HepG2 (cell line): Measurements from ENCODE around the gene S100A8. TPM values are rescaled to one million over a fixed set of nuclear protein-coding genes. Genes with fewer than 3 reads are reported as not detected.

Experiments used
- ATAC-seq: fragments of 200-7000 bp; cut with Tn5 transposase; 3 replicates; pipeline ENCODE4 v1.9.1; 2020; ENCODE audit warnings: mild to moderate bottlenecking, moderate library complexity
- BruUV-seq: library from RNA; stranded (reverse); fragments of 400-500 nt; replicated peaks from 2 replicates; lab custom pipeline; 2021; lab: Mats Ljungman, UMichigan
- CTCF ChIA-PET: fragments of 300-600 bp; formaldehyde crosslinking; extraction: SDS; loops from one replicate; lab custom pipeline; 2021; ENCODE audit warnings: low total read pairs, inconsistent platforms, low intra/inter-chr PET ratio; lab: Yijun Ruan, JAX
- POLR2A ChIA-PET: fragments of 350-600 bp; sonication (Branson Sonifier 250); formaldehyde crosslinking; loops from one replicate; lab custom pipeline; 2020; ENCODE audit warnings: antibody characterized with exemption, inconsistent platforms; lab: Yijun Ruan, JAX
- DNase-seq: peaks from one replicate; pipeline ENCODE4 v3.0.0-alpha.2; 2015; ENCODE audit warnings: low spot score
- FAIRE-seq: peaks from 3 replicates; lab custom pipeline; 2011; peaks lifted over from hg19 to GRCh38; lab: Jason Lieb, UNC
- H2AFZ ChIP-seq: one replicate; pipeline ENCODE4 v1.6.1; 2011; ENCODE audit warnings: low read length, inconsistent platforms
- H3K27ac ChIP-seq: fragments of 300-600 bp; 3 replicates; pipeline ENCODE4 v1.8.0; 2011; ENCODE audit warnings: mixed run types, mild to moderate bottlenecking, mixed read lengths, low read length, inconsistent platforms; ENCODE audit not compliant: insufficient read depth; ENCODE audit errors: extremely low read length
- H3K27me3 ChIP-seq, 2 experiments: fragments of 200-600 bp in 1 of 2; 2 replicates in 1 of 2; 3 replicates in 1 of 2; pipeline versions ENCODE4 v1.6.0 to v1.8.0; 2011; ENCODE audit warnings: low read length in 2 of 2, mild to moderate bottlenecking in 2 of 2, moderate library complexity in 2 of 2, inconsistent platforms in 1 of 2; ENCODE audit not compliant: insufficient read depth in 2 of 2, control insufficient read depth in 1 of 2
- H3K36me3 ChIP-seq, 2 experiments: fragments of 200-600 bp in 1 of 2; replicated peaks in 1 of 2; 2 replicates in 1 of 2; 3 replicates in 1 of 2; pipeline versions ENCODE4 v1.5.1 to v1.8.0; 2011; ENCODE audit warnings: low read length in 2 of 2, inconsistent platforms in 1 of 2; ENCODE audit not compliant: insufficient read depth in 2 of 2, control insufficient read depth in 1 of 2
- H3K4me1 ChIP-seq: 2 replicates; pipeline ENCODE4 v1.5.1; 2012; ENCODE audit warnings: low read length, inconsistent platforms; ENCODE audit not compliant: insufficient read depth
- H3K4me2 ChIP-seq: 2 replicates; pipeline ENCODE4 v1.6.0; 2011; ENCODE audit warnings: low read depth, low read length, inconsistent platforms
- H3K4me3 ChIP-seq, 3 experiments: fragments of 200-600 bp in 1 of 3; sonication (generic), shearing (Covaris generic) in 1 of 3; replicated peaks in 1 of 3; 2 replicates each; pipeline ENCODE4 v1.5.1; 2011 to 2016; ENCODE audit warnings: low read length in 3 of 3, inconsistent platforms in 2 of 3, low read depth in 2 of 3, mild to moderate bottlenecking in 2 of 3, control low read depth in 1 of 3, mixed read lengths in 1 of 3; ENCODE audit not compliant: insufficient read depth in 1 of 3
- H3K79me2 ChIP-seq: one replicate; pipeline ENCODE4 v1.6.1; 2011; ENCODE audit warnings: low read length, inconsistent platforms; ENCODE audit not compliant: insufficient read depth
- H3K9ac ChIP-seq: 2 replicates; pipeline ENCODE4 v1.6.0; 2011; ENCODE audit warnings: mild to moderate bottlenecking, low read depth, low read length, inconsistent platforms; ENCODE audit not compliant: insufficient read depth
- H3K9me3 ChIP-seq: 2 replicates; pipeline ENCODE4 v1.5.1; 2012; ENCODE audit warnings: mild to moderate bottlenecking, low read length
- H4K20me1 ChIP-seq: 2 replicates; pipeline ENCODE4 v1.6.0; 2011; ENCODE audit warnings: inconsistent platforms, mild to moderate bottlenecking, low read length, moderate library complexity; ENCODE audit not compliant: insufficient read depth
- ELF3 ChIP-seq: IDR thresholded peaks from 2 replicates; pipeline ENCODE4 v1.6.1; 2016; ENCODE audit warnings: missing genetic modification reagents, missing compliant biosample characterization
- NBN ChIP-seq: fragments of 450-650 bp; conservative IDR thresholded peaks from 2 replicates; pipeline ENCODE4 v1.6.1; 2017
- ZNF33B ChIP-seq: sonication (generic); formaldehyde crosslinking; IDR thresholded peaks from 2 replicates; pipeline ENCODE4 v1.5.1; 2020; ENCODE audit warnings: mild to moderate bottlenecking, missing genetic modification reagents
- ZNF75D ChIP-seq: sonication (generic); formaldehyde crosslinking; IDR thresholded peaks from 2 replicates; pipeline ENCODE4 v1.8.1; 2023; ENCODE audit warnings: missing genetic modification reagents, mild to moderate bottlenecking, borderline replicate concordance
- WGBS: methylation state at CpG from one replicate; pipeline ENCODE4 v1.1.6; 2017; ENCODE audit warnings: low lambda C conversion rate; 5-methylcytosine and 5-hydroxymethylcytosine counted together
- in situ Hi-C: cut with HindIII; loops from 2 replicates; pipeline ENCODE4 v1.10.0; 2017; ENCODE audit warnings: low pct_unique_long_range_greater_than_20kb; ENCODE audit not compliant: extremely low pct_ligation_motif_present
- intact Hi-C: fragments of 100-400 bp; cut with micrococcal nuclease; formaldehyde crosslinking; loops from one replicate; pipeline ENCODE4 v1.10.0; 2022; ENCODE audit not compliant: unreplicated experiment
- polyA plus RNA-seq, 8 experiments: library from polyadenylated mRNA; depleted of rRNA in 3 of 8; stranded (reverse) in 7 of 8; unstranded in 1 of 8; fragments of >200 nt; fragmentation: Illumina TruSeq in 4 of 8; extraction: Trizol in 4 of 8; gene quantifications; 2 replicates each; pipeline versions ENCODE4 v1.2.1 to v1.2.3, GENCODE V29; 2011 to 2016; ENCODE audit warnings: low read depth in 4 of 8, missing spikeins in 1 of 8, mixed read lengths in 1 of 8; ENCODE audit not compliant: insufficient read depth in 1 of 8
- total RNA-seq, 5 experiments: library from RNA; depleted of rRNA; stranded (reverse); fragments of >200 nt; fragmentation: Illumina TruSeq; extraction: Trizol; gene quantifications; 2 replicates each; pipeline ENCODE4 v1.2.3, GENCODE V29; 2016; ENCODE audit warnings: low read depth in 1 of 5
- TF ChIP-seq, protein P1 (sequence below): IDR thresholded peaks from 2 replicates; pipeline ENCODE4 v1.6.1; 2016; ENCODE audit warnings: low read depth, missing genetic modification reagents, missing compliant biosample characterization
- TF ChIP-seq, protein P2 (sequence below): IDR thresholded peaks from 2 replicates; pipeline ENCODE4 v1.6.1; 2018; ENCODE audit warnings: missing genetic modification reagents, mild to moderate bottlenecking, missing compliant biosample characterization

Gene S100A8
- total and polyA plus RNA-seq, 2 of the 13 experiments (the other 11 are each of a cell fraction or from before 2014, with no cell fraction given) = not detected

DNA sequence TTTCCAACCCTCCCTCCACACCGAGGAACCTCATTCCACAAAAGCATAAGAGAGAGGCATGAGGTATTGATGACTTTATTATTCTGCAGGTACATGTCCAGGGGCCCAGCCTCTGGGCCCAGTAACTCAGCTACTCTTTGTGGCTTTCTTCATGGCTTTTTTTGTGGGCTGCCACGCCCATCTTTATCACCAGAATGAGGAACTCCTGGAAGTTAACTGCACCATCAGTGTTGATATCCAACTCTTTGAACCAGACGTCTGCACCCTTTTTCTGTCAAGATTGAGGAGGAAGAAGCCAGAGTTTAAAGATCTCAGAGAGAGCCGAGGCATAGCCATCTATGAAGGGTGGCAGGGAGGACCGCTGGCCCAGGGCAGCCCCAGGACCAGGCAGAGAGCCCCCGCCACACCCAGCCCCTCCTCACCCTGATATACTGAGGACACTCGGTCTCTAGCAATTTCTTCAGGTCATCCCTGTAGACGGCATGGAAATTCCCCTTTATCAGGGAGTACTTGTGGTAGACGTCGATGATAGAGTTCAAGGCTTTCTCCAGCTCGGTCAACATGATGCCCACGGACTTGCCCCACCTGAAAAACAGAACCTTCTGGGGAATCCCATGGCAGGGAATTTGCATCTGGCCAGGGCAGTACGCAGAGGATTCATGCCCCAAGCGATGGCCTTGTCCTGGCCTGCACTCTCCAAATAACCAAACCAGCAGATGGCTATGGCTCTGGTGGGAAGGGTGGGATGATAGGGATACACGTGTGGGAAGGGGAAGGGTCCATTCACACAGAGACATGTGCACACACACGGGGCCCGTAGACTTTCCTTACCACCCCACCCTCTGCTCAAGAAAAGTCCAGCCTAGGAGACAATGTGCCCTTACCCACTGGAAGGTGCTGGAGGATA, 647 bp downstream of the S100A8 start:
- TF ChIP-seq ZNF33B (CRISPR knock-in tag) = no peak
- TF ChIP-seq, protein P1, sequence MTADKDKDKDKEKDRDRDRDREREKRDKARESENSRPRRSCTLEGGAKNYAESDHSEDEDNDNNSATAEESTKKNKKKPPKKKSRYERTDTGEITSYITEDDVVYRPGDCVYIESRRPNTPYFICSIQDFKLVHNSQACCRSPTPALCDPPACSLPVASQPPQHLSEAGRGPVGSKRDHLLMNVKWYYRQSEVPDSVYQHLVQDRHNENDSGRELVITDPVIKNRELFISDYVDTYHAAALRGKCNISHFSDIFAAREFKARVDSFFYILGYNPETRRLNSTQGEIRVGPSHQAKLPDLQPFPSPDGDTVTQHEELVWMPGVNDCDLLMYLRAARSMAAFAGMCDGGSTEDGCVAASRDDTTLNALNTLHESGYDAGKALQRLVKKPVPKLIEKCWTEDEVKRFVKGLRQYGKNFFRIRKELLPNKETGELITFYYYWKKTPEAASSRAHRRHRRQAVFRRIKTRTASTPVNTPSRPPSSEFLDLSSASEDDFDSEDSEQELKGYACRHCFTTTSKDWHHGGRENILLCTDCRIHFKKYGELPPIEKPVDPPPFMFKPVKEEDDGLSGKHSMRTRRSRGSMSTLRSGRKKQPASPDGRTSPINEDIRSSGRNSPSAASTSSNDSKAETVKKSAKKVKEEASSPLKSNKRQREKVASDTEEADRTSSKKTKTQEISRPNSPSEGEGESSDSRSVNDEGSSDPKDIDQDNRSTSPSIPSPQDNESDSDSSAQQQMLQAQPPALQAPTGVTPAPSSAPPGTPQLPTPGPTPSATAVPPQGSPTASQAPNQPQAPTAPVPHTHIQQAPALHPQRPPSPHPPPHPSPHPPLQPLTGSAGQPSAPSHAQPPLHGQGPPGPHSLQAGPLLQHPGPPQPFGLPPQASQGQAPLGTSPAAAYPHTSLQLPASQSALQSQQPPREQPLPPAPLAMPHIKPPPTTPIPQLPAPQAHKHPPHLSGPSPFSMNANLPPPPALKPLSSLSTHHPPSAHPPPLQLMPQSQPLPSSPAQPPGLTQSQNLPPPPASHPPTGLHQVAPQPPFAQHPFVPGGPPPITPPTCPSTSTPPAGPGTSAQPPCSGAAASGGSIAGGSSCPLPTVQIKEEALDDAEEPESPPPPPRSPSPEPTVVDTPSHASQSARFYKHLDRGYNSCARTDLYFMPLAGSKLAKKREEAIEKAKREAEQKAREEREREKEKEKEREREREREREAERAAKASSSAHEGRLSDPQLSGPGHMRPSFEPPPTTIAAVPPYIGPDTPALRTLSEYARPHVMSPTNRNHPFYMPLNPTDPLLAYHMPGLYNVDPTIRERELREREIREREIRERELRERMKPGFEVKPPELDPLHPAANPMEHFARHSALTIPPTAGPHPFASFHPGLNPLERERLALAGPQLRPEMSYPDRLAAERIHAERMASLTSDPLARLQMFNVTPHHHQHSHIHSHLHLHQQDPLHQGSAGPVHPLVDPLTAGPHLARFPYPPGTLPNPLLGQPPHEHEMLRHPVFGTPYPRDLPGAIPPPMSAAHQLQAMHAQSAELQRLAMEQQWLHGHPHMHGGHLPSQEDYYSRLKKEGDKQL (CRISPR knock-in tag) = no peak
- TF ChIP-seq NBN = no peak
- no peak for TF ChIP-seq ELF3 (CRISPR knock-in tag)
- TF ChIP-seq, protein P2, sequence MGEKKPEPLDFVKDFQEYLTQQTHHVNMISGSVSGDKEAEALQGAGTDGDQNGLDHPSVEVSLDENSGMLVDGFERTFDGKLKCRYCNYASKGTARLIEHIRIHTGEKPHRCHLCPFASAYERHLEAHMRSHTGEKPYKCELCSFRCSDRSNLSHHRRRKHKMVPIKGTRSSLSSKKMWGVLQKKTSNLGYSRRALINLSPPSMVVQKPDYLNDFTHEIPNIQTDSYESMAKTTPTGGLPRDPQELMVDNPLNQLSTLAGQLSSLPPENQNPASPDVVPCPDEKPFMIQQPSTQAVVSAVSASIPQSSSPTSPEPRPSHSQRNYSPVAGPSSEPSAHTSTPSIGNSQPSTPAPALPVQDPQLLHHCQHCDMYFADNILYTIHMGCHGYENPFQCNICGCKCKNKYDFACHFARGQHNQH (CRISPR knock-in tag) = no peak
- no peak for TF ChIP-seq ZNF75D (CRISPR knock-in tag)

More for the DNA sequence above, 647 bp downstream of the S100A8 start:
- no peaks in the 10 kb centered on the region for H4K20me1 ChIP-seq
- peaks cover 0 to 2% of the 10 kb centered on the region in 2 experiments; a peak in 3 of 5 replicates for H3K27me3 ChIP-seq
- DNase-seq = no peak
- BruUV-seq = no TSS peak
- H3K79me2 ChIP-seq = no peaks in the 10 kb centered on the region
- no peak overlapping the region for H2AFZ ChIP-seq
- intact Hi-C loops = loop anchor here (10.0 kb wide), 2 partner anchors 55 to 995 kb away; no protein-coding TSS in a partner anchor
- in situ Hi-C loops = no loop called here
- H3K27ac ChIP-seq = no peak overlapping the region
- ChIA-PET CTCF (no interaction called here), POLR2A (no interaction called here)
- ATAC-seq = no peak
- no peak overlapping the region for H3K4me3 ChIP-seq
- no peaks in the 10 kb centered on the region for H3K36me3 ChIP-seq
- no peak overlapping the region for H3K4me2 ChIP-seq
- WGBS = 15% methylated on average over 13 of the region's 17 CpGs
- H3K4me1 ChIP-seq = no peaks in the 10 kb centered on the region
- no peak overlapping the region for H3K9ac ChIP-seq
- H3K9me3 ChIP-seq = no peaks in the 10 kb centered on the region
- no peak for FAIRE-seq
